PFSK-1 (cell line): Measurements from ENCODE around the gene ZBTB34.

Experiments
- FOXP2 ChIP-seq: optimal IDR thresholded peaks from 2 replicates; pipeline ENCODE3; 2011; ENCODE audit warnings: borderline replicate concordance, control low read depth, inconsistent platforms; ENCODE audit not compliant: insufficient read depth; ENCODE audit errors: extremely low read length, extremely low read depth
- POLR2AphosphoS5 ChIP-seq: IDR thresholded peaks from 2 replicates; pipeline ENCODE4 v1.6.1; 2012; ENCODE audit warnings: low read depth, mild to moderate bottlenecking, control low read depth, low read length, moderate library complexity
- REST ChIP-seq, 2 experiments: IDR thresholded peaks; 2 replicates each; pipeline versions ENCODE4 v1.6.1 to v1.8.0; 2011 to 2012; ENCODE audit warnings: low read depth in 2 of 2, low read length in 2 of 2, control low read depth in 1 of 2, inconsistent platforms in 1 of 2, mild to moderate bottlenecking in 1 of 2, moderate library complexity in 1 of 2; ENCODE audit not compliant: insufficient read depth in 1 of 2
- SIN3A ChIP-seq: IDR thresholded peaks from 2 replicates; pipeline ENCODE4 v1.6.1; 2012; ENCODE audit warnings: mild to moderate bottlenecking, low read length, moderate library complexity, borderline replicate concordance; ENCODE audit not compliant: insufficient read depth
- TAF1 ChIP-seq: IDR thresholded peaks from 2 replicates; pipeline ENCODE4 v1.6.1; 2012; ENCODE audit warnings: low read length, control low read depth, borderline replicate concordance; ENCODE audit not compliant: insufficient read depth

- no peak for TF ChIP-seq POLR2AphosphoS5
- no peak for TF ChIP-seq REST (IDR thresholded peaks at IDR 0.05; ENCODE audit: insufficient read depth in 1 of 2, low read depth in 2 of 2, low read length in 2 of 2)
- no peak for TF ChIP-seq SIN3A
- TF ChIP-seq TAF1, result no peak
- TF ChIP-seq FOXP2, result no peak
Observed at GRCh38 chr9:126862104-126862761, 1.8 kb downstream of the ZBTB34 start.
